Hair follicle dermal papilla cell (primary cell): ENCODE measurements around the gene RRP12. TPM values are rescaled to one million over a fixed set of nuclear protein-coding genes. Genes with fewer than 3 reads are reported as not detected.

Experiments used
- small RNA-seq: library from RNA; depleted of rRNA; stranded (forward); fragments of <200 nt; gene quantifications from one replicate; pipeline ENCODE3, GENCODE V24; 2012
- total RNA-seq: library from RNA; depleted of rRNA; stranded (reverse); fragments of >200 nt; gene quantifications from 2 replicates; pipeline ENCODE4 v1.2.3, GENCODE V29; 2012

The RRP12 gene
- 20.4 and 27.7 TPM in 2 replicates for total RNA-seq

GRCh38 chr10:97400665-97401454, at the start of gene RRP12:
TSS of gene RRP12 (minus strand) at chr10:97401340. CDS start at chr10:97401231, 109 bp downstream.

GRCh38 chr10:97445722-97446639, 44.8 kb upstream of the RRP12 start, which contains the start of the genes EXOSC1 and ZDHHC16:
TSS of gene EXOSC1 (minus strand) at chr10:97446006. CDS start at chr10:97445985, 21 bp downstream.
TSS of gene ZDHHC16 (plus strand) at chr10:97446175. CDS start at chr10:97451676, 5,501 bp downstream.

GRCh38 chr10:97425964-97426775, 25.0 kb upstream of the RRP12 start, which contains the start of gene PGAM1:
TSS of gene PGAM1 (plus strand) at chr10:97426191. CDS start at chr10:97426308, 117 bp downstream.

GRCh38 chr10:97334370-97335175, 66.6 kb downstream of the RRP12 start, which contains the start of gene FRAT2:
TSS of gene FRAT2 (minus strand) at chr10:97334729. CDS start at chr10:97334572, 157 bp downstream.

GRCh38 chr10:97318772-97319651, 82.1 kb downstream of the RRP12 start, which contains the start of gene FRAT1:
TSS of gene FRAT1 (plus strand) at chr10:97319271. CDS start at chr10:97319454, 183 bp downstream.

Small RNA genes lying within 50 kb of the gene (small RNA-seq; reads per million reads assigned to genes)
- not detected for gene RF00019

Other genes with a start within 250 kb of the RRP12 start
- 0.32 TPM in 1 of 2 replicates, not detected in the other for gene SLIT1, start 215.4 kb downstream of the RRP12 start, total RNA-seq
- gene ARHGAP19, start 108.7 kb downstream of the RRP12 start, total RNA-seq, result 3.6 and 4.4 TPM in 2 replicates
- gene FRAT1, start 82.1 kb downstream of the RRP12 start, total RNA-seq, result 1.9 and 2.3 TPM in 2 replicates
- gene FRAT2, start 66.6 kb downstream of the RRP12 start, total RNA-seq, result 8.5 and 10.9 TPM in 2 replicates
- gene PGAM1, start 24.9 kb upstream of the RRP12 start, total RNA-seq, result 478 and 494 TPM in 2 replicates
- 25.5 and 29.9 TPM in 2 replicates for gene EXOSC1, start 44.7 kb upstream of the RRP12 start, total RNA-seq
- 58.9 and 63.1 TPM in 2 replicates for gene ZDHHC16, start 44.8 kb upstream of the RRP12 start, total RNA-seq
- gene MMS19, start 97.1 kb upstream of the RRP12 start, total RNA-seq, result 94.9 and 97.0 TPM in 2 replicates
- 28.2 and 34.6 TPM in 2 replicates for gene UBTD1, start 97.6 kb upstream of the RRP12 start, total RNA-seq
- gene ANKRD2, start 171.4 kb upstream of the RRP12 start, total RNA-seq, result 0.24 and 0.32 TPM in 2 replicates
- gene HOGA1, start 183.0 kb upstream of the RRP12 start, total RNA-seq, result 1.5 and 1.6 TPM in 2 replicates
- gene C10orf62, start 188.4 kb upstream of the RRP12 start, total RNA-seq, result 0.49 TPM in 1 of 2 replicates, not detected in the other
- gene MORN4, start 232.2 kb upstream of the RRP12 start, total RNA-seq, result 5.0 and 5.8 TPM in 2 replicates
- gene PI4K2A, start 239.3 kb upstream of the RRP12 start, total RNA-seq, result 29.7 and 37.8 TPM in 2 replicates